Endothelial cell (in vitro differentiated cells): Measurements from ENCODE around the gene CCDC90B. TPM values are rescaled to one million over a fixed set of nuclear protein-coding genes. Genes with fewer than 3 reads are reported as not detected.
A peak's percentile ranks its signal among the peaks of the same experiment; 100 is the strongest.

Experiments
- DNase-seq: peaks from one replicate; pipeline ENCODE4 v3.0.0; 2021; ENCODE audit warnings: low spot score
- H3K27ac Mint-ChIP-seq: one replicate; pipeline ENCODE4 v1.8.0; 2021; ENCODE audit warnings: mixed read lengths, inconsistent platforms; ENCODE audit not compliant: unreplicated experiment
- H3K27me3 Mint-ChIP-seq: one replicate; pipeline ENCODE4 v1.8.0; 2021; ENCODE audit warnings: mild to moderate bottlenecking, moderate library complexity, mixed read lengths, inconsistent platforms; ENCODE audit not compliant: unreplicated experiment
- H3K36me3 Mint-ChIP-seq: one replicate; pipeline ENCODE4 v1.8.0; 2021; ENCODE audit warnings: mild to moderate bottlenecking, low read depth, mixed read lengths, inconsistent platforms; ENCODE audit not compliant: unreplicated experiment
- H3K4me1 Mint-ChIP-seq: one replicate; pipeline ENCODE4 v1.8.0; 2021; ENCODE audit warnings: mild to moderate bottlenecking, mixed read lengths, inconsistent platforms; ENCODE audit not compliant: unreplicated experiment
- H3K4me3 Mint-ChIP-seq: one replicate; pipeline ENCODE4 v1.8.0; 2021; ENCODE audit warnings: mild to moderate bottlenecking, mixed read lengths, inconsistent platforms; ENCODE audit not compliant: unreplicated experiment
- H3K9me3 Mint-ChIP-seq: one replicate; pipeline ENCODE4 v1.8.0; 2021; ENCODE audit warnings: mixed read lengths, inconsistent platforms; ENCODE audit not compliant: unreplicated experiment
- total RNA-seq: library from RNA; stranded (reverse); fragmentation: NEBNext Ultra II Directional; extraction: Animal tissue kit (Norgen Biotek cat#: 25700); gene quantifications from one replicate; pipeline ENCODE4 v1.2.1, GENCODE V29; 2021; ENCODE audit not compliant: unreplicated experiment
- TF ChIP-seq, protein P1 (sequence below): fragments of 200-600 bp; sonication (generic); IDR thresholded peaks from one replicate; pipeline ENCODE4 v1.5.0; 2021; ENCODE audit warnings: antibody characterized with exemption; ENCODE audit not compliant: unreplicated experiment

Gene CCDC90B
- total RNA-seq, 1 donor from 2014 or later, result 81.7 TPM

DNA sequence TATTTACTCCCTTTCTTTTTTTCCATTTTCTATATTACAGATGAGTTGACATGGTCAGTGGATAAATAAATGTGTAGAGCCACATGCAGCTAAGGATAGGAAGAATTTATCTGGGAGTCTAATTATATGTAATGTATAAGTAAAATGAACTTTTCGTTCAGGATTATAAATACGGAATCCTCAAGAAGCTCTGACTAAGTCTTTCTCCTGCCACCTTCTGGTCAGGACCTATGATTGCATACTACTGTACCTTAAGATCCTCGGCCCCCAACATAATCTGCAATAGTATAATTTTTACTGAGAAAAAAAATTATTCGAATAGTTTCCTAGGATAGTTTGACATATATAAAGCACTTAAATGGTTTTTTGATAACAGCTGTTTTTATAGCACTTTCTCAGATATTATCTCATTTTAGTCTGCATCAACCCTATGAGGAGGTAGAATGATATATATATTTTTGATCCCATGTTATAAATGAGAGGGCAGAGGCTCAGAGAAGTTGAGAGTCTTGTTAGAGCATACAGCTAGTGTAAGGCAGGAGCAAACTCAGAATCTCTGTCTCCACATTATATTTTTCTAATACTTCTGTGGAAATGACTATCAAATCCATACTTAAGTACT, 36.1 kb downstream of the CCDC90B start:
- Mint-ChIP-seq H3K4me1 (peaks cover 3% of the 10 kb centered on the region), H3K36me3 (no peaks in the 10 kb centered on the region), H3K9me3 (no peaks in the 10 kb centered on the region), H3K27me3 (no peaks in the 10 kb centered on the region), H3K4me3 (no peak overlapping the region), H3K27ac (no peak overlapping the region)
- no peak for DNase-seq
- TF ChIP-seq, protein P1, sequence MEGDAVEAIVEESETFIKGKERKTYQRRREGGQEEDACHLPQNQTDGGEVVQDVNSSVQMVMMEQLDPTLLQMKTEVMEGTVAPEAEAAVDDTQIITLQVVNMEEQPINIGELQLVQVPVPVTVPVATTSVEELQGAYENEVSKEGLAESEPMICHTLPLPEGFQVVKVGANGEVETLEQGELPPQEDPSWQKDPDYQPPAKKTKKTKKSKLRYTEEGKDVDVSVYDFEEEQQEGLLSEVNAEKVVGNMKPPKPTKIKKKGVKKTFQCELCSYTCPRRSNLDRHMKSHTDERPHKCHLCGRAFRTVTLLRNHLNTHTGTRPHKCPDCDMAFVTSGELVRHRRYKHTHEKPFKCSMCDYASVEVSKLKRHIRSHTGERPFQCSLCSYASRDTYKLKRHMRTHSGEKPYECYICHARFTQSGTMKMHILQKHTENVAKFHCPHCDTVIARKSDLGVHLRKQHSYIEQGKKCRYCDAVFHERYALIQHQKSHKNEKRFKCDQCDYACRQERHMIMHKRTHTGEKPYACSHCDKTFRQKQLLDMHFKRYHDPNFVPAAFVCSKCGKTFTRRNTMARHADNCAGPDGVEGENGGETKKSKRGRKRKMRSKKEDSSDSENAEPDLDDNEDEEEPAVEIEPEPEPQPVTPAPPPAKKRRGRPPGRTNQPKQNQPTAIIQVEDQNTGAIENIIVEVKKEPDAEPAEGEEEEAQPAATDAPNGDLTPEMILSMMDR, result peak; percentile 74

DNA sequence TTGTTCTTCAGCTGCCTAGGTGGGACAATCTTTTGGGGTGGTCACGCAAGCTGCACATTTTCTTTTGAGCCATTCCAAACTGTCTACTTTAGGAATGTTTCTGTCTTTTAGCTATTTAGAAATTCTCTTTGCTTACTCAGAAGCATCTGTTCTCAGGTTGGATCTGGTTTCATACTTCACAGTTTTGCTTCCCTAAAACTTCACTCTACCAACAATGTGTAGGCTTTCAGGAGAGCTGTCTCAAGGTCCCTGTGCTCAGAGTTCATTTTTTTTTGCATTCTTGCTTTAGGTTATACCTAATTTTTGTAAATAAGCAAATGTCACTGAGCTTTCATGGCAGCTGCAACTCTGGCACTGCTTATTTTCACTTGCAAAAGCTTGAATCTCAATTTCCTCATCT, 36.7 kb downstream of the CCDC90B start:
- DNase-seq, result no peak
- H3K4me1 Mint-ChIP-seq, result peaks cover 3% of the 10 kb centered on the region
- no peaks in the 10 kb centered on the region for H3K36me3 Mint-ChIP-seq
- H3K27me3 Mint-ChIP-seq, result no peaks in the 10 kb centered on the region
- no peak overlapping the region for H3K4me3 Mint-ChIP-seq
- TF ChIP-seq, protein P1, result no peak
- no peaks in the 10 kb centered on the region for H3K9me3 Mint-ChIP-seq
- no peak overlapping the region for H3K27ac Mint-ChIP-seq

DNA sequence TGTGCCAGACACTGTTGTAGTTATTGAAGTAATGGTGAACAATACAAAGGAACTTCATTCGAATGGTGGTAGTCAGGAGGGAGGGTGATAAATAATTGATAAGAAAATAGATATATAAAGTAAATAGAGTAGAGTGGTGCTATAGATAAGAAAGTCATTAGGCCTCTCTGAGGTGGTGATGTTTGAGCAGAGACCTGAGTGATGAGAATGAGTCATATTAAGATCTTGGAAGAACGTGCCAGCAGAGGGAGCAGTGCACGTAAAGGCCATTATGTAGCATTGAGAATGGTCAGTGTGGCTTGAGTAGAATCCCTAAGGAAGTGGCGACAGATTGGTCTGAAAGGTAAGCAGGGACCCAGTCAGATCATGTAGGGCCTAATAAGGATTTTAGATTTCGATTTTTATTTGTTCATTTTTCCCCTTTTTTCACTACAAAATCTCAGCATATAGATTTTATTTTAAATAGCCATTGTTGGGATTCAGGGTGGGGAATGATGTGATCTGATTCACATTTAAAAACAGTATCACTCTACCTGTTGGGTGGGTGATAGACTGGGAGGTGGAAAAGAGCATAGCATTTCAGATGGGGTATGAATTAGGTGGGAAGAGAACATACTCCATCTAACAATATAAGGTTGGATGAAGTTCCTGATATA, 44.7 kb downstream of the CCDC90B start:
- H3K4me1 Mint-ChIP-seq, result no peaks in the 10 kb centered on the region
- TF ChIP-seq, protein P1, result peak; percentile 50
- peak; percentile 64 for DNase-seq
- H3K4me3 Mint-ChIP-seq, result no peak overlapping the region
- H3K9me3 Mint-ChIP-seq, result no peaks in the 10 kb centered on the region
- H3K27ac Mint-ChIP-seq, result no peak overlapping the region
- H3K36me3 Mint-ChIP-seq, result no peaks in the 10 kb centered on the region
- H3K27me3 Mint-ChIP-seq, result no peaks in the 10 kb centered on the region

DNA sequence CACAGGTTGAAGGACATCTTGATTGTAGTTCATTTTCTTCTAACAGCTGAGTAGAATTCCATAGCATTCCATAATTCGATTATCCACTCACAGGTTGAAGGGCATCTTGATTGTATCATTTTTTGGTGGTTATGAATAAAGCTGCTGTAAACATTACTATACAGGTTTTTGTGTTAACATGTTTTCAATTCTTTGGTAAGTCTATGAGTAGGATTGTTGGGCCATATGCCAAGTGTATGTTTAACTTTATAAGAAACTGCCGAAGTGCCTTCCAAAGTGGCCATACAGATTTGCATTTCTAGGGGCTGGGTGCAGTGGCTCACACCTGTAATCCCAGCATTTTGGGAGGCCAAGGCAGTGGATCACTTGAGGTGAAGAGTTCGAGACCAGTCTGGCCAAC, 48.1 kb downstream of the CCDC90B start:
- H3K36me3 Mint-ChIP-seq, result no peaks in the 10 kb centered on the region
- no peaks in the 10 kb centered on the region for H3K4me1 Mint-ChIP-seq
- H3K9me3 Mint-ChIP-seq, result no peaks in the 10 kb centered on the region

DNA sequence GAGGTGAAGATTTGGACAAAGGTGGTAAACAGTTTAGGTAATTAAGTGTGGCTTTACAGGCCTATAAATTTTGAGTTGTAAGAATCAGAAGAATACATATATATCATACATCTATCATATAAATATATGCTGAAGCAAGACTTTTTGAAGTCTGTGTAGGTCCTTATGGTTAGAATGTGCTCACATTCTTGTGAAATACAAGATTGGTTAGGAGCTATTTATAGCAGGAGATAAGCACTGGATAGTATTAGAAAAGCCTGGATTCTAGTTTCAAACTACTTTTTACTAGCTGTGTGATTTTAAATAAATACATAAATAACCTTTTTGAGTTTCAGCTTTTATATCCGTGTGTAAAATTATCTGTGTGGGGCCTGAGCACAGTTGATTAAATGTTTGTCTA, 50.3 kb downstream of the CCDC90B start:
- Mint-ChIP-seq H3K27ac (no peak overlapping the region), H3K4me1 (no peaks in the 10 kb centered on the region), H3K4me3 (no peak overlapping the region), H3K9me3 (no peaks in the 10 kb centered on the region), H3K36me3 (no peaks in the 10 kb centered on the region), H3K27me3 (no peaks in the 10 kb centered on the region)
- no peak for DNase-seq
- TF ChIP-seq, protein P1, result no peak

More for the DNA sequence above, 48.1 kb downstream of the CCDC90B start:
- Mint-ChIP-seq H3K27me3 (no peaks in the 10 kb centered on the region), H3K27ac (no peak overlapping the region), H3K4me3 (no peak overlapping the region)
- TF ChIP-seq, protein P1, result no peak
- DNase-seq, result no peak
